ENCODE data around the gene PPP2R2C.

Gene PPP2R2C

DNA sequence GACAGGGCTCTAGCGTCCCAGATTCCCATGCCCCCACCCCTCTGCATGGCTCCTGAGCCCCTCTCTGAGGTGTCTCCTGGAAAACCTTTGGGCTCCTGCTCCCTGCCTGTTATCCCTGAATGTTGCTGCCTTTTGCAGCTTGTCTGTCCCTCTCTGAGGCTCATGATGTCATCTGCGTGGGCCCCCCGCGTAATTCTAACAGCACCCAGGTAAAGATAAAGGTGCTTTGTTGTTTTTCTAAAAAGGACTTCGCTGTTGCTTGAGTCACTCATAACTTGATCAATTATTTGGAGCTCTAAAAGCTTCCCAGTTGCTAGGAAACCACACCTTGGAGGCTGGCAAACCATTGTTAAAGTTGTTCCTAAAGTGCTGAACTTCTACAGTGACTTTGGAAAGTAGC lies 166.1 kb downstream of the PPP2R2C start:
- Histone ChIP-seq H2AFZ (ENCODE audit: low read depth) (no peak overlapping the region), H3K79me2 (ENCODE audit: insufficient read depth, low read depth) (no peaks in the 10 kb centered on the region), H3K36me3 (ENCODE audit: insufficient read depth) (no peaks in the 10 kb centered on the region), H3K9ac (no peak overlapping the region), H3K4me1 (ENCODE audit: low read depth, poor library complexity, severe bottlenecking) (peaks cover 3% of the 10 kb centered on the region), H4K20me1 (ENCODE audit: insufficient read depth) (no peaks in the 10 kb centered on the region), H3K27ac (no peak overlapping the region), H3K27me3 (ENCODE audit: insufficient read depth, low read depth) (no peaks in the 10 kb centered on the region; the same call in 1 of the 2 replicates), H3K4me2 (no peak overlapping the region), H3K4me3 (IDR thresholded peaks at IDR 0.05; ENCODE audit: insufficient read depth, low read depth, low read length) (no peak overlapping the region)
- TF ChIP-seq, protein P1, sequence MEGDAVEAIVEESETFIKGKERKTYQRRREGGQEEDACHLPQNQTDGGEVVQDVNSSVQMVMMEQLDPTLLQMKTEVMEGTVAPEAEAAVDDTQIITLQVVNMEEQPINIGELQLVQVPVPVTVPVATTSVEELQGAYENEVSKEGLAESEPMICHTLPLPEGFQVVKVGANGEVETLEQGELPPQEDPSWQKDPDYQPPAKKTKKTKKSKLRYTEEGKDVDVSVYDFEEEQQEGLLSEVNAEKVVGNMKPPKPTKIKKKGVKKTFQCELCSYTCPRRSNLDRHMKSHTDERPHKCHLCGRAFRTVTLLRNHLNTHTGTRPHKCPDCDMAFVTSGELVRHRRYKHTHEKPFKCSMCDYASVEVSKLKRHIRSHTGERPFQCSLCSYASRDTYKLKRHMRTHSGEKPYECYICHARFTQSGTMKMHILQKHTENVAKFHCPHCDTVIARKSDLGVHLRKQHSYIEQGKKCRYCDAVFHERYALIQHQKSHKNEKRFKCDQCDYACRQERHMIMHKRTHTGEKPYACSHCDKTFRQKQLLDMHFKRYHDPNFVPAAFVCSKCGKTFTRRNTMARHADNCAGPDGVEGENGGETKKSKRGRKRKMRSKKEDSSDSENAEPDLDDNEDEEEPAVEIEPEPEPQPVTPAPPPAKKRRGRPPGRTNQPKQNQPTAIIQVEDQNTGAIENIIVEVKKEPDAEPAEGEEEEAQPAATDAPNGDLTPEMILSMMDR (conservative IDR thresholded peaks at IDR 0.05; ENCODE audit: low read depth, low read length), result no peak

DNA sequence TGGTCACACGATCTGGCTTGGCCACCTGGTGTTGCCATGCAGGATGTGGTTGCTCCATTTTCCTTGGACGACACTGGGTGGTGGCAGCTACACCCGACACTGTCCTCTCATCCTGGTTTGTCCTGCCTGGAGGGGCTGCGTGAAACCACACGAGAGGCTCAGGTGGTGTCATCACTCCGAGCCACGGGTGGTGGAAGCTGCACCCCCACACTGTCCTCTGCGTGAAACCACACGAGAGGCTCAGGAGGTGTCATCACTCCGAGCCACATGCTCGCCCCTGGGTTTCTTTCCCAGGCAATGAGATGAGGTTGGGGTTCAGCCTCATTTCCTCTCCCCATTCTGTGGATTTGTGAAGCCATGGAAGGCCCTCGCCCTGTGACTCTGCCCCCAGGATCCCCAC lies 168.5 kb downstream of the PPP2R2C start:
- Histone ChIP-seq H3K9ac (no peak overlapping the region), H2AFZ (ENCODE audit: low read depth) (no peak overlapping the region), H3K27ac (no peak overlapping the region), H4K20me1 (ENCODE audit: insufficient read depth) (no peaks in the 10 kb centered on the region), H3K79me2 (ENCODE audit: insufficient read depth, low read depth) (no peaks in the 10 kb centered on the region), H3K4me2 (no peak overlapping the region), H3K27me3 (ENCODE audit: insufficient read depth, low read depth) (no peaks in the 10 kb centered on the region), H3K4me1 (ENCODE audit: low read depth, poor library complexity, severe bottlenecking) (peaks cover 3% of the 10 kb centered on the region), H3K36me3 (ENCODE audit: insufficient read depth) (no peaks in the 10 kb centered on the region), H3K4me3 (IDR thresholded peaks at IDR 0.05; ENCODE audit: insufficient read depth, low read depth, low read length) (no peak overlapping the region)
- TF ChIP-seq, protein P1 (conservative IDR thresholded peaks at IDR 0.05; ENCODE audit: low read depth, low read length), result no peak

DNA sequence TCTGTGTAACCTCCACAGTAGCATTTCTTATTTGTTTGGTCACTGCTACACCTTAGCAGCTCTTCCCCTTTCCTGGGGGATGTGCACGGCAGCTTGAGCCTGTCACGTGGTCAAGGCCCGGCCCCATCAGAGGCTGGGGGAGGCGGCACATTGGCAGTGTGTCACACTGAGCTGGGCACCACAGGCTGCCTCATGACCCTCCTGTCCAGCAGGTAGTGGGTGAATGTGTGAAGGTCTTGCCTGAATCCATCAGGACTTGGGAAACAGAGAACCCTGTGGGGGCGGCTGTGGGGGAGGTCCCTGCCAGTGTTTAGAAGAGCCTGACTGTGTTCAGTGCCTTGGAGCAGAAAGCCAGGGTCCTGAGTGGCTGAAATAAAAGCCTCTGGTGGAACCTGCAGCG lies 169.5 kb downstream of the PPP2R2C start:
- Histone ChIP-seq H3K27me3 (ENCODE audit: insufficient read depth, low read depth) (no peaks in the 10 kb centered on the region), H3K27ac (no peak overlapping the region), H3K36me3 (ENCODE audit: insufficient read depth) (no peaks in the 10 kb centered on the region), H3K9ac (no peak overlapping the region), H3K79me2 (ENCODE audit: insufficient read depth, low read depth) (no peaks in the 10 kb centered on the region), H3K4me2 (no peak overlapping the region), H3K4me1 (ENCODE audit: low read depth, poor library complexity, severe bottlenecking) (peaks cover 3% of the 10 kb centered on the region), H4K20me1 (ENCODE audit: insufficient read depth) (no peaks in the 10 kb centered on the region), H3K4me3 (IDR thresholded peaks at IDR 0.05; ENCODE audit: insufficient read depth, low read depth, low read length) (no peak overlapping the region), H2AFZ (ENCODE audit: low read depth) (no peak overlapping the region)
- TF ChIP-seq, protein P1 (conservative IDR thresholded peaks at IDR 0.05; ENCODE audit: low read depth, low read length), result no peak

DNA sequence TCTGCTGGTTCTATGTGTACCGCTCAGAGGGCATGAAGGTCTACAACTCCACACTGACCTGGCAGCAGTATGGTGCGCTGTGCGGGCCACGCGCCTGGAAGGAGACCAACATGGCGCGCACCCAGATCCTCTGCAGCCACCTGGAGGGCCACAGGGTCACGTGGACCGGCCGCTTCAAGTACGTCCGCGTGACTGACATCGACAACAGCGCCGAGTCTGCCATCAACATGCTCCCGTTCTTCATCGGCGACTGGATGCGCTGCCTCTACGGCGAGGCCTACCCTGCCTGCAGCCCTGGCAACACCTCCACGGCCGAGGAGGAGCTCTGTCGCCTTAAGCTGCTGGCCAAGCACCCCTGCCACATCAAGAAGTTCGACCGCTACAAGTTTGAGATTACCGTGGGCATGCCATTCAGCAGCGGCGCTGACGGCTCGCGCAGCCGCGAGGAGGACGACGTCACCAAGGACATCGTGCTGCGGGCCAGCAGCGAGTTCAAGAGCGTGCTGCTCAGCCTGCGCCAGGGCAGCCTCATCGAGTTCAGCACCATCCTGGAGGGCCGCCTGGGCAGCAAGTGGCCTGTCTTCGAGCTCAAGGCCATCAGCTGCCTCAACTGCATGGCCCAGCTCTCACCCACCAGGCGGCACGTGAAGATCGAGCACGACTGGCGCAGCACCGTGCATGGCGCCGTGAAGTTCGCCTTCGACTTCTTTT lies 170.5 kb downstream of the PPP2R2C start:
- Histone ChIP-seq H3K27me3 (ENCODE audit: insufficient read depth, low read depth) (no peaks in the 10 kb centered on the region), H3K27ac (no peak overlapping the region), H2AFZ (ENCODE audit: low read depth) (no peak overlapping the region), H3K4me3 (IDR thresholded peaks at IDR 0.05; ENCODE audit: insufficient read depth, low read depth, low read length) (no peak overlapping the region), H3K36me3 (ENCODE audit: insufficient read depth) (no peaks in the 10 kb centered on the region), H3K9ac (no peak overlapping the region), H3K4me2 (no peak overlapping the region), H3K79me2 (ENCODE audit: insufficient read depth, low read depth) (no peaks in the 10 kb centered on the region), H4K20me1 (ENCODE audit: insufficient read depth) (no peaks in the 10 kb centered on the region), H3K4me1 (ENCODE audit: low read depth, poor library complexity, severe bottlenecking) (no peaks in the 10 kb centered on the region)
- TF ChIP-seq, protein P1 (conservative IDR thresholded peaks at IDR 0.05; ENCODE audit: low read depth, low read length), result no peak
